HEK293T (cell line): Measurements from ENCODE around the gene PSME1.

ENCODE experiments used
- CTCF ChIA-PET: fragments of 350-600 bp; formaldehyde crosslinking; extraction: SDS; loops from one replicate; lab custom pipeline; 2021; ENCODE audit warnings: antibody characterized with exemption, inconsistent platforms; lab: Yijun Ruan, JAX
- POLR2A ChIA-PET: fragments of 350-600 bp; formaldehyde crosslinking; extraction: SDS; loops from one replicate; lab custom pipeline; 2020; ENCODE audit warnings: antibody characterized with exemption, inconsistent platforms; lab: Yijun Ruan, JAX
- DNase-seq: peaks from one replicate; pipeline ENCODE4 v3.0.0; 2012; ENCODE audit warnings: mixed read lengths; ENCODE audit errors: extremely low spot score
- ARNT ChIP-seq: fragments of 450-650 bp; IDR thresholded peaks from 2 replicates; pipeline ENCODE4 v1.6.1; 2017; ENCODE audit warnings: mild to moderate bottlenecking
- BHLHE40 ChIP-seq: fragments of 450-650 bp; IDR thresholded peaks from 2 replicates; pipeline ENCODE4 v1.6.1; 2016; ENCODE audit warnings: mild to moderate bottlenecking, moderate library complexity, borderline replicate concordance
- CTBP1 ChIP-seq: fragments of 450-650 bp; IDR thresholded peaks from 2 replicates; pipeline ENCODE4 v1.6.1; 2016; ENCODE audit warnings: borderline replicate concordance
- ELF4 ChIP-seq: fragments of 450-650 bp; IDR thresholded peaks from 2 replicates; pipeline ENCODE4 v1.6.1; 2017; ENCODE audit warnings: antibody characterized with exemption
- FOXA1 ChIP-seq: fragments of 450-650 bp; IDR thresholded peaks from 2 replicates; pipeline ENCODE4 v1.6.1; 2016; ENCODE audit warnings: mild to moderate bottlenecking
- FOXK2 ChIP-seq: fragments of 450-650 bp; IDR thresholded peaks from 2 replicates; pipeline ENCODE4 v1.6.1; 2016; ENCODE audit warnings: mild to moderate bottlenecking
- FOXM1 ChIP-seq: fragments of 450-650 bp; IDR thresholded peaks from 2 replicates; pipeline ENCODE4 v1.6.1; 2017; ENCODE audit warnings: mild to moderate bottlenecking, borderline replicate concordance
- HDGF ChIP-seq: fragments of 450-650 bp; IDR thresholded peaks from 2 replicates; pipeline ENCODE4 v1.6.1; 2017; ENCODE audit warnings: antibody characterized with exemption, borderline replicate concordance
- L3MBTL2 ChIP-seq: fragments of 450-650 bp; conservative IDR thresholded peaks from 2 replicates; pipeline ENCODE4 v1.6.1; 2016; ENCODE audit warnings: mild to moderate bottlenecking
- LEF1 ChIP-seq: fragments of 450-650 bp; IDR thresholded peaks from 2 replicates; pipeline ENCODE4 v1.6.1; 2017; ENCODE audit warnings: mild to moderate bottlenecking, borderline replicate concordance
- NFRKB ChIP-seq: fragments of 450-650 bp; IDR thresholded peaks from 2 replicates; pipeline ENCODE4 v1.6.1; 2016; ENCODE audit warnings: mild to moderate bottlenecking, moderate library complexity
- SP1 ChIP-seq: fragments of 450-650 bp; IDR thresholded peaks from 2 replicates; pipeline ENCODE4 v1.6.1; 2017
- SUZ12 ChIP-seq: fragments of 450-650 bp; IDR thresholded peaks from 2 replicates; pipeline ENCODE4 v1.6.1; 2016; ENCODE audit warnings: mild to moderate bottlenecking
- TARDBP ChIP-seq: fragments of 450-650 bp; IDR thresholded peaks from 2 replicates; pipeline ENCODE4 v1.6.1; 2016
- ZNF384 ChIP-seq: fragments of 450-650 bp; IDR thresholded peaks from 2 replicates; pipeline ENCODE4 v1.6.1; 2016
- TF ChIP-seq, protein P1 (sequence below): fragments of 450-650 bp; IDR thresholded peaks from 2 replicates; pipeline ENCODE4 v1.6.1; 2016

The PSME1 gene

DNA sequence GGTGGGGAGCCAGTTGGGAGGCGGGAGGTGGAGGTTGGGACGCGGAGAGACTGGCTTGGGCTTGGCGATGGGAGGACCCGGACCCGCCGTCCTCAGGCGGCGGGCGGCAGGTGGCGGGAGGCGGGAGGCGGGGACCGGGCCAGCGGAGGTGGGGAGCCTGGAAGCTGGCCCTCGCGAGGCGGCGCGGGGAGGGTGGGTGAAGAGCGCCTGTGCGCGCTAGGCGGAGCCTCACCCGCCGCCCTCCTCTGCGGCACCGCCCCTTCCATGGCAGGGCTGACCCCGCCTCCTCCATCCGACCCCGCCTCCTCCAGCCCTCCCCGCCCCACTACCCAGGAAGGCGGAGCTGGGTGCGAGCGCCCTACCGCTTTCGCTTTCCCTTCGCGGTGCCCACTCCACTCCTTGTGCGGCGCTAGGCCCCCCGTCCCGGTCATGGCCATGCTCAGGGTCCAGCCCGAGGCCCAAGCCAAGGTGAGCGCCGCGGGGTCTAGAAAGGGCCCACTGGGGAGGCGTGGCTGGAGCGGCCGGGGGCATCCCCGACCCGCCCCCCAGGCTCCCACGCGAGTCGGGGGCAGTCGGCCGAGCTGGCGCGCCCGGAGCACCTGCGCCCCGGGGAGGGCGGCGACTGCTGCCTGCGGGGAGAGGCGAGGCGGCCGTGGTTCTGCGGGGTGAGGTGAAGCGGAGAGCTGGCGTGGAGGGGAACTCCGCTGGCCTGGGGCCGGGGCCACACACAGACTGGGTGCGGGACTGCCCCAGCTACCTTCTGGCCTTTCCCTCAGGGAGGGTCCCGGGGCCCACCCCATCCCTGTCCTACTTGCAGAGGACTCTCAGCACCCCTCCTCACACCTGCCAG is at the start of gene PSME1:
TSS of gene PSME1 (plus strand) at position 361 of the 850 bp plus-strand sequence. CDS start at position 430, 69 bp downstream.
- POLR2A ChIA-PET, result interaction anchor here (0.8 to 4.0 kb wide), 16 partner anchors 8 to 106 kb away, joined by 3 to 62 read pairs (median 8); partner anchors contain the start of genes DCAF11, IRF9, NRL and PCK2

DNA sequence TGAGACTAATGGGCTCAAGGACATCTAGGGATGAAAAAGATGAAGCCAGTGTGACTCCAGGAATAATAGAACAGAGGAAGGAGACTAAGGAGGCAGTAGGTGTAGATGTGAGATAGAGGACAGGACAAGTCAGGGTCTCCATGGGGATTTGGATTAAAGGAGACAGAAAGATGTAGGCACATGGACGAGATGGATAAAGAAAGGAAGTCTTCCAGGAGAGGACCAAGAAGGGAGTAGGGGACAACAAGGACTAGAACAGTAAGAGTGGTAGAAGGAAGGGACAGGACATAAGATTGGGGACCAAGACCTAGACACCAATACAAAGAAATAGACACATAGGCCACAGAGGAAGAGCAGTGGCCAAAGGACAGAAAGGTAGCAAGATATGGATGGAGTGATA is 49.0 kb upstream of the PSME1 start:
- DNase-seq, result no peak
- CTCF ChIA-PET, result no interaction called here
- TF ChIP-seq BHLHE40 (no peak), ARNT (no peak), SUZ12 (no peak), HDGF (no peak), LEF1 (no peak), ZNF384 (no peak), CTBP1 (no peak), FOXK2 (no peak), SP1 (no peak), ELF4 (no peak), L3MBTL2 (no peak), FOXA1 (no peak), NFRKB (no peak), FOXM1 (no peak), TARDBP (no peak)
- TF ChIP-seq, protein P1, sequence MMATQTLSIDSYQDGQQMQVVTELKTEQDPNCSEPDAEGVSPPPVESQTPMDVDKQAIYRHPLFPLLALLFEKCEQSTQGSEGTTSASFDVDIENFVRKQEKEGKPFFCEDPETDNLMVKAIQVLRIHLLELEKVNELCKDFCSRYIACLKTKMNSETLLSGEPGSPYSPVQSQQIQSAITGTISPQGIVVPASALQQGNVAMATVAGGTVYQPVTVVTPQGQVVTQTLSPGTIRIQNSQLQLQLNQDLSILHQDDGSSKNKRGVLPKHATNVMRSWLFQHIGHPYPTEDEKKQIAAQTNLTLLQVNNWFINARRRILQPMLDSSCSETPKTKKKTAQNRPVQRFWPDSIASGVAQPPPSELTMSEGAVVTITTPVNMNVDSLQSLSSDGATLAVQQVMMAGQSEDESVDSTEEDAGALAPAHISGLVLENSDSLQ, result no peak
- POLR2A ChIA-PET, result interaction anchor here (1.3 kb wide), 1 partner anchor 27 kb away, joined by 6 read pairs; no protein-coding TSS in a partner anchor

More for the DNA sequence above, at the start of gene PSME1:
- TF ChIP-seq TARDBP (0 out of 2 replicates have a peak, but pooled peaks have one; percentile 30), FOXK2 (no peak), ZNF384 (no peak), BHLHE40 (no peak), HDGF (no peak)
- TF ChIP-seq, protein P1, result no peak
- CTCF ChIA-PET, result interaction anchor here (1.0 to 1.6 kb wide), 3 partner anchors 19 to 25 kb away, joined by 3 to 6 read pairs (median 4); partner anchors contain the start of gene IRF9
- DNase-seq, result peak; percentile 91

DNA sequence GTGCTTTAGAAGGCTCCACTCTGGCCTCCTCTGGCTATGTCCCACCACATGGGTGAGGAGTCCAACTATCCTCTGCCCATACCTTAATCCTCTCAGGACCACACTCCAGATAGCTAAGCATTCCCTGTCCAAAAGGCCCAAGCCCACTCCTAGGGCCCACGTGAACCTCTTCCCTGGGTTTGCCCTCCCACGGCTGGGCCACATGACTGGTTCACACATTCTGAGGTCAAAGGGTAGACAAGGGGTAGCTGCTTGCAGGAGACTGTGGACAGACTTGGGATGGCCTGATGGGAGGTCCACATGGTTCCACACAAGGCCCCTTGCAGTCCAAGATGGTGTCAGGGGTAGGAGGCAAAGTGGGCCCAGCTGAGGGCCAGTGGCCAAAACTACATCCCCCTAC is 47.9 kb upstream of the PSME1 start:
- ChIA-PET POLR2A (no interaction called here), CTCF (interaction anchor here (8.4 kb wide), 1 partner anchor 30 kb away, joined by 153 read pairs; no protein-coding TSS in a partner anchor)
- TF ChIP-seq TARDBP, result no peak
- no peak for TF ChIP-seq CTBP1
- TF ChIP-seq BHLHE40, result no peak
- no peak for TF ChIP-seq ELF4
- TF ChIP-seq FOXM1, result no peak
- DNase-seq, result no peak

DNA sequence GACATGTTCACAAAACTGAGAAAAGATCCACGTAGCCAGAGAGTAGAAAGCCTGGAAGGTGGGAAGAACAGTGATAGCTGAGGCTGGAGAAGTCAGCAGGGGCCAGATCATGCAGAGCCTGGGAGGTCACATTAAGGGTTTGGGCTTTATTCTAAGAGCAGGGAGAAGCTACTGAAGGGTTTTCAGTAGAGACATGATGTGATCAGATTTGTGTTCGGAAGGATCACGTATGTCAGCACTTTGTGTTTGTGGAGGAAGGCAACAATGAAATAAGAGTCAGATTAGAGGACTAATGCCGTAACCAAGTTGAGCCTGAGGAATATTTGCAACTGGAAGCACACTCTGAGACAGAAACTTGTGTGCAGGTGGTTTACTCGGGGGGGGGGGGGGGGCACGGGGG is 46.1 kb upstream of the PSME1 start:
- POLR2A ChIA-PET, result interaction anchor here (1.2 to 6.7 kb wide), 2 partner anchors 24 to 33 kb away, joined by 3 to 73 read pairs; partner anchors contain the start of genes DCAF11 and NRL
- TF ChIP-seq FOXA1 (no peak), NFRKB (no peak), L3MBTL2 (no peak), LEF1 (no peak), SUZ12 (no peak), HDGF (no peak), FOXM1 (no peak), CTBP1 (no peak), ELF4 (no peak), ZNF384 (no peak), BHLHE40 (no peak), TARDBP (no peak), ARNT (no peak), SP1 (no peak), FOXK2 (no peak)
- TF ChIP-seq, protein P1, result no peak
- DNase-seq, result no peak
- CTCF ChIA-PET, result interaction anchor here (0.6 to 8.4 kb wide), 10 partner anchors 9 to 636 kb away, joined by 3 to 153 read pairs (median 6); partner anchors contain the start of genes DCAF11, EMC9, NRL and RABGGTA

DNA sequence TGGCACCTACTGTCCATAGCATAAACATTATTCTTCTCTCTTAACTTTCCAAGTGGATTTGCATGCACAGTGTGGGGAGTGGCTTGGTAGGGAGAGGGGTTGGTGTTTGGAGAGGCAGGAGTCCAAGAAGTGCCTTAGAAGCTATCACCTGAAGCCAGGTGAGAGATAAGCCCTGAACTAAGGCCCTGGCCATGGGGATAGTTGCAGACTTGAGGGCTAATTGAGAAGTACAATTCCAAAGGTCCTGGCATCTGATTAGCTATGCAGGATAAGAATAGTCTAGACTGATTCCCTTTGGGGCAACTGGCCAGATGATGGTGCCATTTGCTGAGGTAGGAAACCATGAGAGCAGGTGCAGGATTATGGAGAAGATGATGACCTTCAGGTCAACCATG is 43.9 kb upstream of the PSME1 start:
- no peak for DNase-seq
- ChIA-PET CTCF (interaction anchor here (0.5 to 8.4 kb wide), 10 partner anchors 11 to 77 kb away, joined by 3 to 153 read pairs (median 4); partner anchors contain the start of genes CARMIL3, DCAF11 and NRL), POLR2A (interaction anchor here (1.0 to 8.8 kb wide), 11 partner anchors 7 to 49 kb away, joined by 4 to 162 read pairs (median 23); partner anchors contain the start of genes CARMIL3, DCAF11, EMC9 and NRL)
- no peak for TF ChIP-seq NFRKB
- no peak for TF ChIP-seq ARNT
- TF ChIP-seq, protein P1, result no peak
